ENCODE data around the gene SMYD3.

- peak; percentile 22; the same call in 1 of the 2 replicates for TF ChIP-seq CTCF (conservative IDR thresholded peaks at IDR 0.05; ENCODE audit: low read length)
- no peak for TF ChIP-seq EZH2phosphoT487 (IDR thresholded peaks at IDR 0.05; ENCODE audit: borderline replicate concordance)
Observed at GRCh38 chr1:246246430-246246829, 260.6 kb downstream of the SMYD3 start.

Data from Loucy (cell line).